Peyer's patch (tissue), 4 donors: Measurements from ENCODE around the gene RMDN2. TPM values are rescaled to one million over a fixed set of nuclear protein-coding genes. Genes with fewer than 3 reads are reported as not detected.

Source experiments
- DNase-seq, 3 donors: peaks; one replicate each; pipeline ENCODE4 v3.0.0-alpha.2; 2017 to 2019
- H3K27ac ChIP-seq, 4 donors: fragments of 200-600 bp; sonication (generic); one replicate each; pipeline ENCODE4 v1.5.1; 2016 to 2019
- H3K27me3 ChIP-seq, 2 donors: fragments of 200-600 bp; sonication (generic); one replicate each; pipeline ENCODE4 v1.5.1; 2019
- H3K36me3 ChIP-seq, 3 donors: fragments of 200-600 bp; sonication (generic); one replicate each; pipeline ENCODE4 v1.5.1; 2016 to 2019
- H3K4me1 ChIP-seq, 4 donors: fragments of 200-600 bp; sonication (generic); one replicate each; pipeline ENCODE4 v1.5.1; 2016 to 2019
- H3K4me3 ChIP-seq, 4 donors: fragments of 200-600 bp; sonication (generic); 1 replicate in 3 of 4; 2 replicates in 1 of 4; pipeline ENCODE4 v1.5.1; 2016 to 2019; ENCODE audit warnings: mild to moderate bottlenecking in 1 of 4
- H3K9me3 ChIP-seq, 4 donors: fragments of 200-600 bp; sonication (generic); one replicate each; pipeline ENCODE4 v1.5.1; 2016 to 2019; ENCODE audit warnings: mild to moderate bottlenecking in 1 of 4
- CTCF ChIP-seq, 6 experiments: fragments of 450-650 bp in 4 of 6; fragments of 200-600 bp in 2 of 6; sonication (generic) in 1 of 6; IDR thresholded peaks; one replicate each; pipeline ENCODE4 v1.5.1; 2017 to 2019; ENCODE audit warnings: antibody characterized with exemption in 6 of 6, mild to moderate bottlenecking in 3 of 6, moderate library complexity in 1 of 6
- POLR2A ChIP-seq, 2 donors: fragments of 450-650 bp; IDR thresholded peaks; one replicate each; pipeline ENCODE4 v1.5.1; 2017; ENCODE audit warnings: antibody characterized with exemption in 2 of 2, mild to moderate bottlenecking in 2 of 2, moderate library complexity in 2 of 2
- total RNA-seq, 4 donors: library from RNA; depleted of rRNA; stranded (reverse); fragments of >200 nt; gene quantifications; one replicate each; pipeline ENCODE4 v1.1.0, GENCODE V29; 2016

RMDN2 gene
- total RNA-seq, 4 donors from 2014 or later = 13.2 to 39.0 (median 30.9) TPM

- Histone ChIP-seq H3K27ac (no peak overlapping the region), H3K27me3 (no peaks in the 10 kb centered on the region), H3K4me3 (no peak overlapping the region), H3K4me1 (peaks cover 0 to 7% (median 0%) of the 10 kb centered on the region in 4 donors), H3K9me3 (no peaks in the 10 kb centered on the region), H3K36me3 (no peaks in the 10 kb centered on the region)
- TF ChIP-seq POLR2A (IDR thresholded peaks at IDR 0.05) (no peak), CTCF (IDR thresholded peaks at IDR 0.05) (no peak)
- DNase-seq = no peak
Observed at GRCh38 chr2:37917281-37918228, 7.5 kb upstream of the RMDN2 start.

- H3K9me3 ChIP-seq = no peaks in the 10 kb centered on the region
- H3K36me3 ChIP-seq = no peaks in the 10 kb centered on the region
- H3K4me1 ChIP-seq = peaks cover 0 to 18% (median 0%) of the 10 kb centered on the region in 4 donors
- DNase-seq = no peak
- H3K27me3 ChIP-seq = no peaks in the 10 kb centered on the region
- H3K4me3 ChIP-seq = no peak overlapping the region
- TF ChIP-seq POLR2A (IDR thresholded peaks at IDR 0.05) = no peak
- no peak for TF ChIP-seq CTCF (IDR thresholded peaks at IDR 0.05)
- no peak overlapping the region for H3K27ac ChIP-seq
Observed at GRCh38 chr2:37918742-37919186, 6.3 kb upstream of the RMDN2 start.

- TF ChIP-seq POLR2A (IDR thresholded peaks at IDR 0.05) (no peak), CTCF (IDR thresholded peaks at IDR 0.05) (no peak)
- H3K4me1 ChIP-seq = peaks cover 0 to 22% (median 0%) of the 10 kb centered on the region in 4 donors
- H3K36me3 ChIP-seq = no peaks in the 10 kb centered on the region
- no peak for DNase-seq
- H3K27ac ChIP-seq = no peak overlapping the region
- H3K4me3 ChIP-seq = no peak overlapping the region
- no peaks in the 10 kb centered on the region for H3K9me3 ChIP-seq
- no peaks in the 10 kb centered on the region for H3K27me3 ChIP-seq
Observed at GRCh38 chr2:37919631-37920032, 5.5 kb upstream of the RMDN2 start.

GRCh38 chr2:37920570-37920969 lies 4.5 kb upstream of the RMDN2 start:
- peaks cover 0 to 22% (median 0%) of the 10 kb centered on the region in 4 donors for H3K4me1 ChIP-seq
- DNase-seq = no peak
- TF ChIP-seq CTCF (IDR thresholded peaks at IDR 0.05) (no peak), POLR2A (IDR thresholded peaks at IDR 0.05) (no peak)

GRCh38 chr2:37921781-37922180 lies 3.3 kb upstream of the RMDN2 start:
- no peak for TF ChIP-seq CTCF (IDR thresholded peaks at IDR 0.05)
- no peak for TF ChIP-seq POLR2A (IDR thresholded peaks at IDR 0.05)
- DNase-seq = no peak
- Histone ChIP-seq H3K36me3 (no peaks in the 10 kb centered on the region), H3K4me3 (no peak overlapping the region), H3K27me3 (no peaks in the 10 kb centered on the region), H3K9me3 (no peaks in the 10 kb centered on the region), H3K27ac (peak overlapping the region in 1 of 4 donors; percentile 8), H3K4me1 (peaks cover 0 to 27% (median 0%) of the 10 kb centered on the region in 4 donors)

More at GRCh38 chr2:37920570-37920969, 4.5 kb upstream of the RMDN2 start:
- Histone ChIP-seq H3K27ac (no peak overlapping the region), H3K36me3 (no peaks in the 10 kb centered on the region), H3K4me3 (no peak overlapping the region), H3K9me3 (no peaks in the 10 kb centered on the region), H3K27me3 (no peaks in the 10 kb centered on the region)
